NCI-H345 treated with DMSO at 0.1 percent for 48 hours (cell line): ENCODE measurements around the gene C1QTNF9B.
"Not testable (repeated sequence)": the region's sequence is repeated elsewhere in the genome, so short reads cannot be mapped to it uniquely, and the experiment has no call there.

ENCODE experiments used
- DNase-seq: peaks from one replicate; lab custom pipeline; 2025; ENCODE audit not compliant: unreplicated experiment; lab: John Stamatoyannopoulos, UW

The C1QTNF9B gene

DNA sequence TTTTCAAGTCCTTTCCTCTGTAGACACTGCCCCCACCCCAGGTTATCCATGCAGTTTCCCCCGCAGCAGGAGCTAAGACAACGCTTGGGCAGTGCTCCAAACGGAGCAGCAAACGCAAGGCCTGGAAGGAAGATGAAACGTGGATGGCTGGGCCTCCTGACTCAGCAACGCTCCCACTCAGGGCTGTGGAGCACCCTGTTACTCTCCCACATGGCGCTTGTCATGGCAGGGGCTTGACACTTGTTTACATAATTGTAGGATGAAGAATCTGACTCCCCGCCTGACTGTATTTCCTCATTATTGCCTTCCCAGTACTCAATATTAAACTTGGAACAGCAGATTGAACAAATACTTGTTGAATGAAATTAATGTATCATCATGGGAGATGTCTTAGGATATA, 799 bp upstream of the C1QTNF9B start:
- no peak for DNase-seq

DNA sequence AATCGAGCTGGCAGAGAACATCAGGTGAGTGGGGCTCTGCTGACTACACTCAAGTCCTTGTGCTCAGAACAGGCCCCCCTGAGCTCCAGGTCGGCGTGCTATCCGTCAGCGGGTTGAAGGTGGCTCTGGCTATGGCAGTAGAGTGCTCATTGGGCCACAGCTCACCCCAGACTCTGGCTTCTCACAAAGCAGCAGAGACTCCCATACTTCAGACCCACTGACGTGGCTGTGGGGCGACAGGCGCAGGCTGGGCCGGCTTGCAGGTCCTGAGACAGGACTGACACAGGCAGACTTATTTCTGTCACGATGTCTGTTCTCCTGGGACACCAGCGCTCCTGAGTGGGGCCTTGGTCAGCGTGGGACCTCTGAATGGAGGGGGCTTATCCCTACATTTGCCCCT, 2.6 kb downstream of the C1QTNF9B start:
- not testable (repeated sequence) for DNase-seq

DNA sequence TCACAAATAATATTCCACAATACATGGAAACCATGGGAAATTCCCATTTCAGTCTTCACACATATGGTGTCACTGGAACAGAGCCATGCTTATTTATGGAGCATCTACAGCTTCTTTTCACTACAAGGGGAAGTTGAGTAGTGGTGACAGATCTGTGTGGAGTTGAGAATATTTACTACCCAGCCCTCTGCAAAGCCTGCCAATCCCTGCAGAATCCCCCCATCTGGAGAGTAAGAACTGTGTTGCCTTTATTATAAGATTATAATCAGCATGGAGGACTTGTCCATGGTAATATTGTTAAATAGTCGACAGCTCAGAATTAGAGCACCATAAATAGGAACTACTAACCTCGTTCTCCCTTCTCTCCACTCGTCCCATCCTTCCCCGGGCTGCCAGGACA, 3.5 kb downstream of the C1QTNF9B start:
- DNase-seq: not testable (repeated sequence)

DNA sequence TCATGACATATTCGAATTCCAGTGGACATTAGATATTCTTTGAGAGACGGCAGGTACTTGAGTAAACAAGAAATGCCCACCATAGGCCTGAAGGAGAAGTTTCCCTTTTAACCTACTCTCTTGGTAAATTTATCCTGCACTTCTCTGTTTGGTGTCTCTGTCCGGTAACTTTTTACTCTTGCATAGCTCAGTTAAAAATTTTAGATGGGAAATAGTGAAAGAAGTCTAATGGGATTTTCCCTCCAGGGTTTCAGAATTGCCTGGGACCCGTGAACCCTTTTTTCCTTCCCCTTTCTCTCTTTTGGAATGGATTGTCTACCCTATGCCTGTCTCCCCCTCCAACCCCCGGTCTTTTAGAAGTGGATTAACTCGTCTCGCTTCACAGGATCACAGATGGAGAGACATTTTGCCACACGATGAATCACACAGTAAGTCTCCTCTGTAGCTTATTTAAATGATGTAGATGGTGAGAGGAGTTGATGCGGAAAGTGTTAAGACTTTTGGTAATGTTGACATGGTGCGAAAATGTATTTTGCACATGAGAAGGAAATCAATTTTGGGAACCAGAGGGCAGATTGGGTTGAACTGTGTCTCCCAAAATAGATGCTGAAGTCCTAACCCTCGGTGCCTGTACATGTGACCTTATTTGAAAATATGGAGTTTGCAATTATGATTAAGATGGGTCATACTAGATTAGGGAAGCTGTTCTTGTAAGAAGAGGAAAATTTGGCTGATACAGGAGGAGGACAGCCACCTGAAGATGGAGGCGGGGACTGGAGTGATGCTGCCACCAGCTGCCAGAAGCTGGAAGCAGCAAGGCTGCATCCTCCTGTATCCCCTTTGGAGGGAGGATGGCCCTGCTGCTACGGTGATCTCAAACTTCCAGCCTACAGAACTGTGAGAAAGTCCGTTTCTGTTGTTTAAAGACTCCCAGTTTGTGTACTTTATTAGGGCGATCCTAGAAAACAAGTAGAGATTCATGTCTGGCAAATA, 7.4 kb downstream of the C1QTNF9B start:
- DNase-seq: no peak

DNA sequence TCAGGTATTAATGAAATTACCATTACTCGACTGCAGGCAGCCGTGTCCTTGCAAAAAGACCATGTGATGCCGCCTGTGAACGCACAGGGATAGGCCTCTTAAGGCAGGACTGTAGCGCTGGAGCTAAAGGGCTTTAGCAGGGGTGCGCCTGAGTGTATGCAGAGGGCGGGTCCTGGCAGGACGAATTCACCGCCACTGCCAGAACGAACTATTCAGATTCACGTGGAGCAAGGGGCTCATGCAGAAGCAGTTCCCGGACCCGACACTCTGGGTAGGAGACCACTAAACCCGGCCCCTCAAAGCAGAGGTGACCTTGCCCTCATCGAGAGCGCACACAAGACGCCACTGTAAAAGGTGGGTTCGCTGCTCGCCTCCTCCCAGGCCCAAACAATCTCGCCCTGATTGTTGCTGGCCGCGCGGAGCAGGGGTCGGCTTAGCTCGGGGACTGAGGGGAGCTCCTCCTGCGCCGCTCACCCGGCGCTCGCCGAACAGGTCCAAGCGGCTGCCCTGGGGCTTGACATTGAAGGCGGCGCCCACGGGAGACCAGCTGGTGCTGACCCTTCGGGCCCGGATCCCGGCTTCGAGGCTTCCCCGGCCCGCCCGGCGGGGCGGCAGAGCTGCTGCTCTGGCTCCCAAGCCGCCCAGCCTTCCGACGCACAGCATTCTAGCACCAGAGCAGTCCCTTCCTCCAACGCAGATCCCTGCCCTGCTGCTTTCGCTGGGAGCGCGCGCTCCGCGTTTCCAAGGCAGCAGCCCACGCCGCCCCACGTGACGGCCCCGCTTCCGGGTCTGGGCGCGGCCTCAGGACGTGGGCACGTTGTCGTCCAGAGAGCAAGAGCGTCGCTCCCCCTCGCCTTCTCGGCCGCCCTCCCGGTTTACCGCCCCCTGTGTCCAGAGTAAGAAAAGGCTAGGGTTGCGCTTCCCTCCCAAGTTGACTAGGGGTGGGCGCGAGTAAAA, 8.4 kb downstream of the C1QTNF9B start, which contains the start of gene MIPEP:
Gene MIPEP (minus strand): TSS at position 743 of the 957 bp plus-strand sequence. CDS start 80 bp downstream, at position 663.
- DNase-seq: peak; percentile 75

DNA sequence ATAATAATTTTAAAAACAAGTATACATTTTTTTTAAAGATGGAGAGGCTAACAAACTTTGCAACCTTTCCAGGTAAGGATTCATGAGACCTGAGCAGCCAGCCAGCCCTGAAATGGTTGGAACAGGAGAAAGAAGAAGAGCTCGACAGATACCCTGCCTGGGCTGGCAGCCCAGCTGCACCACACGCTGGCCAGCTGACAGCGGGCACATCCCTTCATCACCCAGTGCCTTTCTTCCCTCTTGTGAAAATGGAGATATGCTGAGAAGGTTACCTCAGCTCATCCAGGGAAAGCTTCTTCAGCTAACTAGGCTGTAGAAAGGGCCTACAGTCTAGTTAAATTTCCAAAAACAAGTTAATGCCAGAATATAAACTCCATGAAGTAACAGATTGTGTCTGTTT, 12.9 kb downstream of the C1QTNF9B start:
- DNase-seq: not testable (repeated sequence)

DNA sequence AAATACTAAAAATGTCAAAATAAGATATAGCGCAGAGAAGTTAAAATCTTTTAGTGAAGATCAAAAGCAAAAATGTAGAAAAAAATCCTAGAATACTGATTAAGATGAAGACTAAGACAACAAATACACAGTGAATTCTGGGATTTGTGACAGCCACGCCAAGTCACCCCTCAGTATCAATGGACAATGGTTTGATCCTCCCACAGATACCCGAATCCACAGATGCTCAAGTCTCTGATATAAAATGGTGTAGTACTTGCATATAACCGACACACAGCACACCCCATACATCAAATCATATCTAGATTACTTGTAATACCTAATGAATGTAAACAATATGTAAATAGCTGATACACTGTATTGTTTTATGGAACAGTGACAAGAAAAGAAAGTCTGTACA, 14.0 kb downstream of the C1QTNF9B start:
- DNase-seq: no peak

DNA sequence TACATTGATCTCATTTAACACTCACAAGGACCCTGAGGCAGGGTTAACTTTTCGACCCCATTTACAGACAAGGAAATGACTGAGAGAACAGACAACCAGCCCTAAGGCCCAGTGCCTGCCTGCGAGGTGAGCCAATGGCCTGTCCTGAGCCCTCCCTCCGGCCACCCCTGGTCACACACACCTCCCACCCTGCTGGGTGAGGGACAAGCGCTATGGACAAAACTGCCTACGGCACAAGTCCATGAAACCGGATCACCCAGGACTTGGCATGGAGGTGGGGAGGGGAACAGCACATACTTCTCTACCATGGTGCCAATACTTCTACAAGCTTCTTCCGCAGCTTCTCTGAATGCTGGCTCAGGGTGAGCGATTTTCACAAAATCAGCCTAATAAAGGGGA, 15.9 kb downstream of the C1QTNF9B start:
- DNase-seq: not testable (repeated sequence)

DNA sequence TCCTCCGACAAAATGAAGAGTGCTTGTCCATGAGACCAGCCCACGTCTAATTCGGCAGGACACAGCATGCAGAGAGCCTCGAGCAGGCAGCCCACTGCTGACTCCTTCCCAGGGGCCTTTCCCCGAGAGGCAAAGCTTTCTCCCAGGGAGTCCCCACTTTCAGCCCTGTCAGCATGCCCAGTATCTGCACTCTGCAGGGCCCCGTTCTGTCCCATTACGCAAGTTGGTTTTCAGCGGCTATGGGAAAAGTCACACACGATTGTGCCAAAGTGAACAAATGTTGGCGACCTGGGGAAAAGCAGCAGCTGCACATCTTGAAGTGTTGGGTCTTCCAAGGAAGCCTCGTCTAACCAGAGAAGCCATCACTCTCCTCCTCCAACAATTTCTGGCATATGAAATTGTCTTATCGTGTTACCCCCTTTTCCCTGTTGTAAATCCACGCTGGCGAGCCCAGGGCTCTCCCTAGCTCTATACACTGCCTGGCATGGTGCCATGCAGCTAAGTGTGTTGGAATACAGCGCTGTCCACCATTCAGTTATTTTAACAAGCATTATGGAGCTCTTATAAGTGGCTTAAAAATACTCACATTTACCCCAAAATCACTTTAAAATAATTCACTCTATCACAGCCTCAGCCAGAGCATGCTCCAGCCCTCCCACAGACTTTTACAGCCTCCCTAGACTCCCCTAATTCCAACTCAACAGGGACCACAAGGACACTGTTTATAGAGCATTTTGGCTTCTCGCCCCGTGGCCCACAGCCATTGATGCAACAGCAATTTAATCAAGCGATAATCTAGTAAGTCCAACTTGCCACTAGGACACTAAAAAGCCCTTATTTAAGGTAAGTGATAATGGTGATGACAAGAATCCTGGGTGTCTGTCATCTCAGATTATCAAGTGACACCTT, 16.6 kb downstream of the C1QTNF9B start:
- not testable (repeated sequence) for DNase-seq

DNA sequence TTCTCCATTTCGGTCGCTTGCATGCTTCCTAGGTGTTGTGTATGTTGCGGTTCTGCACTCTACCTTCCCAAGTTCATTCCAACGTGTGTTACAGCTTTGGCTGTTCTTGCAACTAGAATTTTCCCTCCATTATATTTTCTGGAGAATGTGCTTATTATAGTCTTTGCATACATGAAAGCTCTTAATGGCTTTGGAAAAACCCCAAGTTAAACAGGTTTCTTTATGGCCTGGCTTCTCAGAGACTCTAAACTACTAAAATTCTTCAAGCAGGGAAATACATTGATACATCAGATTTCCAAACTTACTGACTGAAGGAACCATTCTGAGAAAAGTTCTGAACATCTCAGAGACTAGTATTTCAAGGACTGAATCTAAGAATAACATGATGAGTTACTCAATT, 20.0 kb downstream of the C1QTNF9B start:
- no peak for DNase-seq

DNA sequence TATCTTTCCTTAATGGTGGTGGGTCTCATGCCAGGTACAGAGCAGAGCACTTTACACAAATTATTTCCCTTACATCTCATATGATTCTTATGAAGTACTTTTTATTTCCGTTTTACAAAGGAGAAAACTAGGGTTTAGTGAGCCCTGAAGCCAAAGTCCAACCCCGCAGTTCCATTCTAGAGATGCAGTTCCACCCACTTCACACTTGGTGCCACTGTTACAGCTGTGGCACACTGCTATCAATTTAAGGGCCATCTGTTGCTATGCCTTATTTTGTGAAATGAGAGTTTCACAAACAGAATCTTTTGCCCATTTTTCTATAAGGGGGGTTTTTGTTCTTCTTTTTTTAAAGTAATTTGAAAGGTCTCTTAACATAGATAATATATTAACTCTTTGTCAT, 21.0 kb downstream of the C1QTNF9B start:
- no peak for DNase-seq

DNA sequence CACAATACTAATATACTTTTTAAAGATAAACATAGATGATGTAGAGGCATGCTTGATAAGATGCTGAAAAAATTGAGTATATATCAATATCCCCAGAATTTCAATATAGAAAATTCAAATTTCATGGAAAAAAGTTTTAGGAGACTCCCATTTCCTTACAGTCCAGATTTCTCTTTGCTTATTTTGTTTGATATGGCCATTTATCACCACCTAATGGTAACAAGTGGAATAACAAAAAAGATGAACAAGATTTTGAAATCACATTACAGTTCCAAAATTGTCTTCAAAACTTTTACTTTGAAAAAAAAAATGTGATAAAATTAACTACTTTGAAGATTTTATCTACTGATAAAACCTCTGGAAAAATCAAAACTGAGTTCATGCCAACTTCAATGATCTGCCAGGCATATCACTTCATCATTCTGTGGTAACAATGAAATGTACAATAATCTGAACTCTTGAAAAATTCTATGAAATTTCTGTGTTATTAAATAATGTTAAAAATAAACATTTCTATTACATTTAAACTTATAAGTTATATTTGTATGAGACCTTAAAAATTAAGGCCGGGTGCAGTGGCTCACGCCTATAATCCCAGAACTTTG, 25.6 kb downstream of the C1QTNF9B start:
- DNase-seq: no peak

DNA sequence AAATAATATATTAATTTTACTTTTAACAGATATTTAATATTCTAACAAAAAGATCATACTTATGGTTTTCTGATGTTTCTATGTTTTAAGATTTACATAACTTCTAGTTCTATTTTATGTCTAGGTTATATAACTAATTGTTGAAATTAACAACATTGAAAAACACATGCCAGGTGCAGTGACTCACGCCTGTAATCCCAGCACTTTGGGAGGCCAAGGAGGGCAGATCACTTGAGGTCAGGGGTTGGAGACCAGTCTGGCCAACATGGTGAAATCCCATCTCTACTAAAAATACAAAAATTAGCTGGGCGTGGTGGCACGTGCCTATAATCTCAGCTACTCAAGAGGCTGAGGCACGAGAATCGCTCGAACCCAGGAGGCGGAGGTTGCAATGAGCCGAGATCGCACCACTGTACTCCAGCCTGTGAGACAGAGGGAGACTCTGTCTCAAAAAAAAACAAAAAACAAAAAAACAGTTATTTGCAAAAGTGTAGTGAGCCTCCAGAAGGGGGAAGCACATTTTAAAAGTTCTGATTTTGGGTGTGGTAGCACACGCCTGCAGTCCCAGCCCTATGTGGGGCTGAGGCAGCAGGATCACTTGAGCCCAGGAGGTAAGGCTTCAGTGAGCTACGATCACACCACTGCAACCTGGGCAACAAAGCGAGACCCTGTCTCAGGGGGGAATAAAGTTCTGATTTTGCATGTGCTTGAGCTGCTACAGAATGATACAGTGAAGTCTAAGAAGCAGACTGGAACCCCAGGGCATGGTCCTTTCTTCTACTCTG, 26.8 kb downstream of the C1QTNF9B start:
- no peak for DNase-seq

DNA sequence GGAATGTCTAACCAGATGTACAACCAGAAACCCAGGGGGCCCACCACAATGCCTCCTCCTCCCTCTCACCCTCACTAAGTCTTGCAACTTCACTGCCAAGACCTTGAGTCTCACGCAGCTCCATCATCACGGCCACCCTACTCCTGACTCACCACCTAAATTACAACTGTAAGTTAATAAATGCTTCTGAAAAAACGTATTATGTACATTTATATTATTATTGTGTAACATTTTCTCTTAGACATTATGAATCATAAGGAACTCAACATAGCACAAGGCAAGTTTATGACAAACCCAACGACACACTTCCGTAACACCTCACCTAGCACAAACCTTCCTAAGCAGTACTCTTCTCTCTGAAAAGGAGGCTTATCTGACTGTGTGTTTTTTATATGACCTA, 28.8 kb downstream of the C1QTNF9B start:
- no peak for DNase-seq

DNA sequence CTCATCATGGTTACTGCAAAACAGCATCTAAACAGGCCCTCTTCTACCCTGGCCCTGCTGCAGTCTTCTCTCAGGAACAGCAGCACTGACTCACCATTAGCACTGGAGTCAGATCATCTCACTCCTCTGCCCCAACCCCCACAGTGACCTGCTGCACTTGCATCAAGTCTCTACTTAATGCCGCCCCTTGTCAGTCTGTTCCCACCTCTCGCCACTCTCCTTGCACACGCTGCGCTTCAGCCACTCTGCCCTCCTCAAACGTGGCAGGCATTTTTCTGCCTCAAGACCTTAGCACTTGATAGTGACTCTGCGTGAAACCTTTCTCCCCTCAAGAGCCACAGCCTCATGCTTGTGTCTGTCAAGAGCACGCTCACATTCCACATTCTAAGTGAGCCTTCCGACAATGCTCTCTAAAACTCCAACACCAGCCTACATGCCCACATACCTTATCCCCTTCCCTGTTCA, 30.2 kb downstream of the C1QTNF9B start:
- no peak for DNase-seq

DNA sequence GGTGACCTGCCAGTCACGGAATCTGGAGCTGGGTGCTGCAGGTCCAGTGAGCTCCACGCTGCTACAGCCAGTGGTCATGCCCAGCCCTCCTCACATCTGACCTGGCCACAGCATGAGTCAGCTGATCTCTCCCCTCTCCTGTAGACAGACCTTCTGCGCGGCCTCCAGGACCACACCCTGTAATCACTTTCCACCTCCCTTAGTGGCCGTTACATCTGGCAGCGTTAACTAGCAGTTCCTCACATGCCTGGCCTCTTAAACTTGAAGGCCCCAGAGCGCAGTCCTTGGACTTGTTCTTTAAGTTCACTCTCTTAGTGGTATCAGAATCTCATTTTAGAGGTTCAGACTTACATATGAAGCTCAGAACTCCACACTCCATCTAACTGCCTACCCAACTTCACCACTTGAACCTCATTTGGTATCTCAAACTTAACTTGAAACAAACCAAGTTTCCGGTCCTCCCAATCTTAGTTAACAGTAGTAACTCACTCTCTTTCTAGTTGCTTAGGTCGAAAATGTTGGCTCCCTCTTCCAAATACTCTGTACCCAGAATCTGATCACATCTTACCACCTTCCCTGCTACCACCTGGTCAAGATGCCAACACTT, 30.8 kb downstream of the C1QTNF9B start:
- DNase-seq: no peak

DNA sequence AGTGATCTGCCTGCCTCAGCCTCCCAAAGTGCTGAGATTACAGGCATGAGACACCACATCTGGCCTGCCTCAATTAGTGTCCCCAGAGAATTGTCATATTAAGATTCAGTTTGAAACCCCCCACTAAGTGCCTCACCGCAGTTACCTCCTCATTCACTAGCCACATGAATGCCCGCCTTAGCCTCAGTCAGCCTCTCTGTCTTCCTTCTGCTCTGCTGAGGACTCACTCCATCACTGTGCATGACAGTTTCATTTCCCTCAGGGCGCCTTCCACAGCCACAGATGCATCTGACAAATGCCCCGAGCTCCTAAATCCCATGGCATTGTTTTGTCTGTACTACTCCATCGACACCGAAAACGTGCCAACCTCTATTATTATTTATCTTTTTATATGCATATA, 31.4 kb downstream of the C1QTNF9B start:
- no peak for DNase-seq

DNA sequence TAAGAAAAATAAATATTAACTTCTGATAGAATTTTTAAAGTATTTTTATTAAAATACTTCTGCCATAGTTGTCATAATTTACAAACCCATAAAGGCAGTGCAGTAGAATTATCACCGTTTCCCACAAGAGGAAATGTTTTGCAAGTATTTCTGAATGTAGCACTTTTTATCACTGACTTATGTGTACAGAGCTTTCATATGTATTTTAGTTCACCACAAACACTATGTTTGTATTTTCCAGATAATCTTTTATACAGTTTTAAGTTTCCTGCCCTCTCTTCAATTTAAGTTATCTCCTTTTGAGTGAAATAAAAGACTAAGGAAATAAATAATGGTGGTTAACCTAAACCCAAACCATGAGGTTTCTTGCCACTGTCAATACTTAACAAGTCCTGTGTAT, 32.3 kb downstream of the C1QTNF9B start:
- DNase-seq: no peak

DNA sequence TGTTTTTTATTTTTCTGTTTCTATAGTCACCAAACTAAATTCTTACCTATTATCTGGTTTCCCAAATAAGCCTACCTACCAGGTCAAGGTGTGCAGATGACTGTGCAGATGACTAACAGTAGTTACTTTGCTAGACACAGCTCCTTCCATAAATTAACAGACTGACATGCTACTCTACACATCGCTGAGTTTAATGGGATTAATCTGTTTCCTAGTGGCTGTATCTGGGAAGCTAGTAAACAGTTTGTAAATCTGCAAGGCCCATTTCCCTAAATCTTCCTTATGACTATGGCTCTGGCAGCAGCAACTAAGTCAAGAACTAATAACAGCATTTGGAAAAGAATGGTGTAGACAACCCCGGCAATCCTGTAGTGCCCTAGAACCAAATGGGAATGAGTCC, 36.0 kb downstream of the C1QTNF9B start:
- no peak for DNase-seq
